CD14-positive monocyte (primary cell): ENCODE measurements around the gene DGCR8. TPM values are rescaled to one million over a fixed set of nuclear protein-coding genes. Genes with fewer than 3 reads are reported as not detected.

ENCODE experiments used
- DNase-seq, 3 donors: peaks; one replicate each; pipeline ENCODE4 v3.0.0-alpha.2; 2011 to 2022
- H2AFZ ChIP-seq: 2 replicates; pipeline ENCODE4 v1.6.0; 2012; ENCODE audit warnings: mild to moderate bottlenecking, low read depth, low read length, inconsistent platforms; ENCODE audit not compliant: insufficient read depth, poor library complexity, severe bottlenecking
- H3K27ac ChIP-seq, 2 donors: 1 replicate in 1 of 2; 2 replicates in 1 of 2; pipeline ENCODE4 v1.5.1; 2012 to 2013; ENCODE audit warnings: low read length in 2 of 2, control low read depth in 1 of 2, inconsistent platforms in 1 of 2, low read depth in 1 of 2, mild to moderate bottlenecking in 1 of 2
- H3K27me3 ChIP-seq, 2 donors: one replicate each; pipeline versions ENCODE4 v1.6.0 to v1.6.1; 2011 to 2013; ENCODE audit warnings: low read length in 2 of 2; ENCODE audit not compliant: control insufficient read depth in 2 of 2, insufficient read depth in 2 of 2
- H3K36me3 ChIP-seq, 2 donors: replicated peaks in 1 of 2; 1 replicate in 1 of 2; 2 replicates in 1 of 2; pipeline versions ENCODE4 v1.5.1 to v1.6.1; 2012 to 2013; ENCODE audit warnings: low read length in 2 of 2, control low read depth in 1 of 2, inconsistent platforms in 1 of 2, mild to moderate bottlenecking in 1 of 2; ENCODE audit not compliant: insufficient read depth in 2 of 2, control insufficient read depth in 1 of 2
- H3K4me1 ChIP-seq, 2 donors: 1 replicate in 1 of 2; 2 replicates in 1 of 2; pipeline versions ENCODE4 v1.5.1 to v1.6.1; 2012 to 2013; ENCODE audit warnings: low read length in 2 of 2, control low read depth in 1 of 2, inconsistent platforms in 1 of 2, mild to moderate bottlenecking in 1 of 2, moderate library complexity in 1 of 2; ENCODE audit not compliant: insufficient read depth in 2 of 2, control insufficient read depth in 1 of 2
- H3K4me2 ChIP-seq: replicated peaks from 2 replicates; pipeline ENCODE3; 2012; ENCODE audit warnings: low read length, moderate library complexity, mild to moderate bottlenecking; ENCODE audit not compliant: poor library complexity, severe bottlenecking; ENCODE audit errors: extremely low read depth
- H3K4me3 ChIP-seq, 3 experiments: fragments of 200-600 bp in 1 of 3; sonication (generic) in 1 of 3; replicated peaks in 1 of 3; 1 replicate in 2 of 3; 2 replicates in 1 of 3; pipeline ENCODE4 v1.5.1; 2011 to 2013; ENCODE audit warnings: low read length in 3 of 3, mild to moderate bottlenecking in 3 of 3, control low read depth in 2 of 3, low read depth in 2 of 3, inconsistent platforms in 1 of 3, moderate library complexity in 1 of 3
- H3K79me2 ChIP-seq: 2 replicates; pipeline ENCODE4 v1.6.0; 2012; ENCODE audit warnings: mild to moderate bottlenecking, control low read depth, inconsistent platforms, low read length, moderate library complexity; ENCODE audit not compliant: insufficient read depth
- H3K9ac ChIP-seq: 2 replicates; pipeline ENCODE4 v1.6.0; 2017; ENCODE audit warnings: low read length, mild to moderate bottlenecking; ENCODE audit not compliant: insufficient read depth, poor library complexity, severe bottlenecking
- H3K9me3 ChIP-seq, 2 donors: replicated peaks in 1 of 2; 1 replicate in 1 of 2; 2 replicates in 1 of 2; pipeline versions ENCODE4 v1.5.1 to v1.6.1; 2012 to 2013; ENCODE audit warnings: low read length in 2 of 2, control low read depth in 1 of 2; ENCODE audit not compliant: control insufficient read depth in 1 of 2, insufficient read depth in 1 of 2
- H4K20me1 ChIP-seq: 2 replicates; pipeline ENCODE4 v1.6.0; 2012; ENCODE audit warnings: mild to moderate bottlenecking, low read length, control low read depth, moderate library complexity; ENCODE audit not compliant: insufficient read depth
- H3K27ac Mint-ChIP-seq, 7 donors: one replicate each; pipeline ENCODE4 v1.8.0; 2020; ENCODE audit warnings: mild to moderate bottlenecking in 7 of 7, mixed read lengths in 7 of 7, moderate library complexity in 6 of 7, inconsistent platforms in 2 of 7
- H3K27me3 Mint-ChIP-seq, 3 donors: one replicate each; pipeline ENCODE4 v1.8.0; 2021 to 2022; ENCODE audit warnings: low read depth in 3 of 3, mild to moderate bottlenecking in 3 of 3, mixed read lengths in 3 of 3, moderate library complexity in 3 of 3, inconsistent platforms in 1 of 3
- H3K36me3 Mint-ChIP-seq, 2 donors: one replicate each; pipeline ENCODE4 v1.8.0; 2020; ENCODE audit warnings: mixed read lengths in 2 of 2, inconsistent platforms in 1 of 2, mild to moderate bottlenecking in 1 of 2
- H3K4me1 Mint-ChIP-seq: one replicate; pipeline ENCODE4 v1.8.0; 2020; ENCODE audit warnings: mild to moderate bottlenecking, mixed read lengths
- H3K4me3 Mint-ChIP-seq, 2 donors: one replicate each; pipeline ENCODE4 v1.8.0; 2020; ENCODE audit warnings: mild to moderate bottlenecking in 2 of 2, mixed read lengths in 2 of 2, moderate library complexity in 1 of 2
- H3K9me3 Mint-ChIP-seq, 7 donors: one replicate each; pipeline ENCODE4 v1.8.0; 2020 to 2022; ENCODE audit warnings: mixed read lengths in 7 of 7, mild to moderate bottlenecking in 6 of 7, moderate library complexity in 6 of 7, inconsistent platforms in 2 of 7
- CTCF ChIP-seq: fragments of 200-600 bp; IDR thresholded peaks from one replicate; pipeline ENCODE4 v1.8.0; 2022; ENCODE audit warnings: antibody characterized with exemption, mild to moderate bottlenecking
- WGBS: methylation state at CpG from one replicate; pipeline ENCODE4 v1.1.5; 2013; ENCODE audit warnings: missing lambda C conversion rate; ENCODE audit not compliant: insufficient coverage; 5-methylcytosine and 5-hydroxymethylcytosine counted together
- intact Hi-C, 2 donors: fragments of 100-400 bp; cut with micrococcal nuclease; formaldehyde crosslinking; loops; one replicate each; pipeline versions ENCODE4 v1.15.0 to v1.15.1; 2023
- polyA plus RNA-seq, 3 donors: library from polyadenylated mRNA; depleted of rRNA in 1 of 3; unstranded in 2 of 3; stranded (reverse) in 1 of 3; fragments of 300-500 nt in 2 of 3; fragments of >200 nt in 1 of 3; fragmentation: Illumina TruSeq in 2 of 3; gene quantifications; 1 replicate in 2 of 3; 2 replicates in 1 of 3; pipeline ENCODE4 v1.2.3, GENCODE V29; 2012 to 2021

DGCR8 gene
- polyA plus RNA-seq, 3 donors = 1.2 to 18.7 (median 1.4) TPM

- intact Hi-C loops = no loop called here
- Mint-ChIP-seq H3K4me3 (peak within 1 kb of the TSS; percentile 75 to 76), H3K27me3 (no peaks in the 10 kb centered on the region), H3K36me3 (peaks cover 13 to 20% of the 10 kb centered on the region in 2 donors), H3K27ac (peak within 1 kb of the TSS in 1 of 7 donors; percentile 8), H3K4me1 (peaks cover 21% of the 10 kb centered on the region), H3K9me3 (no peaks in the 10 kb centered on the region)
- peaks cover 0 to 11% of the 10 kb centered on the region in 2 donors for H3K36me3 ChIP-seq
- peak within 1 kb of the TSS; percentile 49 to 58 for H3K27ac ChIP-seq
- no peak for TF ChIP-seq CTCF
- H3K4me1 ChIP-seq = peaks cover 15 to 27% of the 10 kb centered on the region in 2 donors
- peaks cover 24% of the 10 kb centered on the region for H3K79me2 ChIP-seq
- no peaks in the 10 kb centered on the region for H3K9me3 ChIP-seq
- H4K20me1 ChIP-seq = peaks cover 41% of the 10 kb centered on the region
- peak within 1 kb of the TSS; percentile 63 to 88 (median 81) for H3K4me3 ChIP-seq
- H3K9ac ChIP-seq = peak within 1 kb of the TSS; percentile 75
- H3K4me2 ChIP-seq = peak within 1 kb of the TSS; percentile 93
- no peak for DNase-seq
- under 1% methylated on average over 42 of the region's 43 CpGs for WGBS
- H2AFZ ChIP-seq = peak within 1 kb of the TSS; percentile 83
- H3K27me3 ChIP-seq = no peaks in the 10 kb centered on the region
Observed at GRCh38 chr22:20131597-20131858, 51.5 kb downstream of the DGCR8 start, which contains the start of gene ZDHHC8. Gene ZDHHC8, plus strand, starts transcription at chr22:20131804. Its CDS starts 144 bp downstream, at chr22:20131948.

DNA sequence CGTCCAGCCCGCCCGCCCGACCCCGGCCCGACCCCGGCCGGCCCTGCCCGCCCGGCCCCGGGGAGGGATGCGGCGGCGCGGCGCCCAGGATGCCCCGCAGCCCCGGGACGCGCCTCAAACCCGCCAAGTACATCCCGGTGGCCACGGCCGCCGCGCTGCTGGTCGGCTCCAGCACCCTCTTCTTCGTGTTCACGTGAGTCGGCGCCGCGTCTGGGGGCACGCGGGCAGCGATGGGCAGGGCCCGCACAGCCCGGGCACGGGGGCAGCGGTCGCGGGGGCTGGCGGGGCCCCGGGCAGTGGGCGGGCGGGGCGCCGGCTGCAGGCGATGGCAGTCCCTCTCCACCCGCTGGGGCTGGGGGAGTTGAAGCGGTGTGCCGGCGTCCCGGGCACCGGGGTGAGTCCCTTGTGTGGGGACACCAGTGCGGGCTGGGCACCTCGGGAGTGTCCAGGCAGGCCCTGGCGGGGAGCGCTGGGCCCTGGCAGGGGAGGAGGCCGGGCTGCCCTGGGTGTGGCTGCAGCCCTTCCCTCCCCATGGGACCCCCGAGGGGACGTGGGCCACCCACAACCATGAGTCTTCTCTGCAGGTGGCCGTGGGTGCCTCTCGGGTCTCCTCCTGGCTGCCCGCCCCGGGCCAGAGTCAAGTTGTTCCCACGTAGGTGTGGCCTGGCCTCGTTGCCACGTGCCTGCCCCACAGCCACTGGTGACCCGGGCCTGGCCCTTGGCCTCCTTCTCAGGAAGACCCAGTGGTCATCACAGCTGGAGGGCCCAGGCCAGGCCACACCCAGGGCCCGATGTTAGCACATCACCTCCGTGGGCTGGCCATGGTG, 52.0 kb downstream of the DGCR8 start:
- Mint-ChIP-seq H3K9me3 (no peaks in the 10 kb centered on the region), H3K27me3 (no peaks in the 10 kb centered on the region), H3K4me3 (peak overlapping the region; percentile 69 to 75), H3K27ac (peak overlapping the region in 1 of 7 donors; percentile 8), H3K36me3 (peaks cover 7 to 14% of the 10 kb centered on the region in 2 donors), H3K4me1 (peaks cover 21% of the 10 kb centered on the region)
- TF ChIP-seq CTCF = no peak
- H3K9me3 ChIP-seq = no peaks in the 10 kb centered on the region
- H3K4me2 ChIP-seq = peak overlapping the region; percentile 93
- H4K20me1 ChIP-seq = peaks cover 46% of the 10 kb centered on the region
- peak overlapping the region; percentile 39 to 77 (median 42) for H3K4me3 ChIP-seq
- peak; percentile 17 to 25 (median 22) for DNase-seq
- peak overlapping the region; percentile 71 for H2AFZ ChIP-seq
- peaks cover 0 to 5% of the 10 kb centered on the region in 2 donors for H3K36me3 ChIP-seq
- WGBS = under 1% methylated on average over 71 of the region's 72 CpGs
- peak overlapping the region in 1 of 2 donors; percentile 36 for H3K27ac ChIP-seq
- no peaks in the 10 kb centered on the region for H3K27me3 ChIP-seq
- H3K9ac ChIP-seq = peak overlapping the region; percentile 65
- H3K4me1 ChIP-seq = peaks cover 15 to 27% of the 10 kb centered on the region in 2 donors
- peaks cover 25% of the 10 kb centered on the region for H3K79me2 ChIP-seq
- intact Hi-C loops = no loop called here
